GM18502 (cell line): ENCODE data around the gene TECTA.
"Not testable (repeated sequence)": the region's sequence is repeated elsewhere in the genome, so short reads cannot be mapped to it uniquely, and the experiment has no call there.

Source experiments
- ATAC-seq: cut with Tn5 transposase; IDR thresholded peaks from one replicate; pipeline ENCODE4 v1.9.1; 2021; ENCODE audit warnings: mild to moderate bottlenecking; ENCODE audit not compliant: unreplicated experiment, poor library complexity

Gene TECTA

DNA sequence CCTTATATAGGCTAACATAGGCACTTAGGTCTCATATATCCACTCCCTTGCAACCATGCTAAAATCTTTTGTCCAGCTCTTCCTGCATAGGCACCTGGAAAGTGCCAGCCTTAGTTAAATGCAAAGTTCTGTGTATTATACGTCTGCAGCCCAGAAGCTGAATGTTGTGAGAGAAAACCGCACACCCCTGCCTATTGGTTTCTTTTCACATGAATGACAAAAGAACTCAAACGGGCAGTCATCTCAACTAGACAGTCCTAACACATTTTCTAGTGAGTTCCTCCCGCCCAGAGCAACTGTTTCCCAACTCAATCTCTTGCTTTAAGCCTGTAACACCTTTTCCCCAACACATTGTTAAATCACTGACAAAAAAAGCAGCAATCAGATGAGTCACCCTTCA is 122.1 kb downstream of the TECTA start:
- no peak for ATAC-seq

DNA sequence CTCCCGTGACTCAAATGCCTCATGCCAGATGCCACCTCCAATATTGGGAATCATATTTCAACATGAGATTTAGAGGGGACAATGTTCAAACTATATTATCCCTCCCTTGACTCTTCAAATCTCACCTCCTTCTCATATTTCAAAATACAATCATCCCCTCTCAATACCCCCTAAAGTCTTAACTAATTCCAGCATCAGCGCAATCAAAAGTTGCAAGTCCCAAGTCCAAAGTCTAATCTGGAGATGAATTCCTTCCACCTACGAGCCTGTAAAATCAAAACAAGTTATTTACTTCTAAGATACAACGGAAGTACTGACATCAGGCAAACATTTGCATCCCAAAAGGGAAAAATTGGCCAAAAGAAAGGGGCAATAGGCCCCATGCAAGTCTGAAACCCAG is 124.3 kb downstream of the TECTA start:
- ATAC-seq = no peak

GRCh38 chr11:121226415-121227263 is 125.6 kb downstream of the TECTA start:
- no peak for ATAC-seq

DNA sequence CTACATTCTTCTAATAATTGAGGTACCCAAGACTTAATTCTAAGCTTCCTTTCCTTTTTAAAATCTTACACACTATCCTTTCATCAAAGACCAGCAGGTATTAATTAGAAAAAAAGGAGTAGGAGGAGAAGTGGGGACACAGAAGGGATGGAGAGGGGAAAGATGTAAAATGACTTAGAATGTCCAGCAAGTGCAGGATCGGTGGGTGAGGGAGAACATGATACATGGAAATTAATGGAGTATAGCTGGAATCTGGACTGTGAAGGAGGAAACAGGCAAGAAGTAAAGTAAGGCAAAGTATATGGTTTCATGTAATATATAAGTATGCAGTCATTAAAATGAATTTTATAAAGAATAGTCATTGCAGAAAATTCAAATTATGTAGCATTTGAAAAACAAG is 127.8 kb downstream of the TECTA start:
- ATAC-seq = no peak

GRCh38 chr11:121229495-121230215 is 128.6 kb downstream of the TECTA start:
- no peak for ATAC-seq

DNA sequence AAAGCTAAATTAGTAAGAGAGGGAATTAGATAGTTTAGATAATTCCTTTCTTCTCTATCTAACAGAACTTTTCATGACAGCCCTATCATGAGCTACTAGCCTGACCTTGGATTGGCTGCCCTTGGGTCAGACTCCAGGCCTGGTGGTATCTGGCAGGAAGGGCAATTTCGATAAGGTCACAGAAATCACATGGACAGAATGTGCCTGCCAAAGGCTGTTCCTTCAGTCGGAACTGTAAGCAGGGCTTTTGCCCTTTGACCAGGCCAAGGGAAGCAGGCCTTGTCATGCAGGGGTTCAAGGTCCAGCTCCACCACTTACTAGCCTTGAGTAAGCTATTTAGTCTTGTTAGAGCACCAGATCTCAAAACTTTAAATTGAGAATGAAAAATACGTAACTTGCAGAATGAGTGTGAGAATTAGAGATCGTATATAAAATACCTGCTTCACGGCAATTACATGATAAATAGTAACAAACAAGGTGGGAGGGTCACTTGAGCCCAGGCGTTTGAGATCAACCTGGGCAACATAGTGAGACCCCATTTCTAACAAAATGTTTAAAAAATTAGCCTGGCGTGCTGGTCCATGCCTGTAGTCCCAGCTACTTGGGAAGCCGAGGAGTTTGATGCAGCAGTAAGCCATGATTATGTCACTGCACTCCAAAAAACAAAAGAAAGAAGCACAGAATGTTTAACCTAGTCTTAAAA is 130.7 kb downstream of the TECTA start:
- ATAC-seq = no peak

DNA sequence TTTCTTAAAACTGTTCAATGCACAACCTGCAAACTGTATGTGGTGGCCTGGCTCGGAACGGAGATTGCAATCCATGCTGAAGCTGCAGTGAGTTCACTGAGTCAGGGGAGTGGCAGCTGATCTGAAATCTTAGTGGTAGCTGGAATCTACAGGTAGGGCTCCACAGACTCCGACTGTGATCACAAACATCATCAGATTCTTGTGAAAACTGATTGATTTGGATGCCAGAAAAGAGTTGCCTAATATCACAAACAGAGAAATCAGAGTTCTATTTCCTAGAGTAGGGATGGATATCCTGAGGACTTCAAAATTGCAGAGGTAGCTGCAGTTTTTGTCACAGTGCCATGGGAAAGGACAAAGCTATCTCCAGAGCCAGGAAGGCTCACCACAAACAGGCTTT is 134.0 kb downstream of the TECTA start:
- ATAC-seq = no peak

- ATAC-seq = peak; percentile 85
These were observed 135.3 kb downstream of the TECTA start for GRCh38 chr11:121236115-121237001.

- ATAC-seq = not testable (repeated sequence)
These were observed 136.2 kb downstream of the TECTA start for GRCh38 chr11:121237247-121237646.

- no peak for ATAC-seq
These were observed 136.9 kb downstream of the TECTA start for GRCh38 chr11:121237686-121238658.

DNA sequence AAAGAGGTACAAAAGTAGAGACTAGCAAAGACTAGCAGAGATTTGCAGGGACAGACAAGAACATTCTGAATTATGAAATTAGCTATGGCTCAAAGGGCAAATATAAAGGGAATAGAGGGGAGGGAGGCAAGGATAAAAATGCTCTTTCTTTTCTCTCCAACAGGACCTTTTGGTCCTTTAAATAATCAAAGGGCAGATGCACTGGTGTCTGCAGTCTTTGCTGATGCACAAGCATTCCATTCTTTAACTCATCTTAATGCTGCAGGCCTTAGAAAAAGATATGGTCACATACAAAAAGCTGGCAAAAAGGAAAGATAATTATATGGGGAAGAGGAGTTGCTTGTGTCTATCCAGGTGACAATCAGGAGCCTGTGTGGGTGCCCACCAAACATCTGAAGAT is 137.9 kb downstream of the TECTA start:
- ATAC-seq = no peak

DNA sequence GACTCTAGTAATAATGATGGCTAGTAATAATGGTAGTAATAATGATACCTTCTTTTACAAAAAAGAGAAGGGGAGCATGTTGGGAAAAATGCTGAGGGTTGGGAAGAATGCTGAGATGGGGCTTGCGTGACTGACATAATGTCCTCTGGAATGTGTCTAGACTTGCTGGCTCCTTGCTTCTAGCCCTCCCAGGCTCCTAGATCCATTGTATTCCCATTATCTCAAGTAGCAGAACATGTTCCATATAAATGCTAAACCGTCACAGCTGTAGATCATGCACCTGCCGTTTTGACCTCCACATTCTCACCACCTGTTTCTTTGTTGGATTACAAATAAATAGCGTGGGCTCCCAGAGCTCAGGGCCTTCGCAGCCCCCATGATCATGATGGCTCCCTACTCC is 139.0 kb downstream of the TECTA start:
- not testable (repeated sequence) for ATAC-seq

GRCh38 chr11:121240650-121241303 is 139.7 kb downstream of the TECTA start:
- ATAC-seq = no peak
